K562 (cell line): ENCODE measurements around the gene ZNF780A. TPM values are rescaled to one million over a fixed set of nuclear protein-coding genes. Genes with fewer than 3 reads are reported as not detected.
A peak's percentile ranks its signal among the peaks of the same experiment; 100 is the strongest.

Experiments
- ATAC-seq: fragments of 200-7000 bp; cut with Tn5 transposase; 3 replicates; pipeline ENCODE4 v1.9.1; 2020; ENCODE audit warnings: moderate library complexity
- BruUV-seq: library from RNA; stranded (reverse); fragments of 400-500 nt; replicated peaks from 2 replicates; lab custom pipeline; 2021; lab: Mats Ljungman, UMichigan
- CTCF ChIA-PET: fragments of 300-600 bp; formaldehyde crosslinking; extraction: SDS; loops from one replicate; lab custom pipeline; 2021; ENCODE audit warnings: low intra/inter-chr PET ratio; lab: Yijun Ruan, JAX
- POLR2A ChIA-PET: fragments of 300-600, 350-650 bp; sonication (Branson Sonifier 250); formaldehyde crosslinking; extraction: SDS; loops from one replicate; lab custom pipeline; 2021; ENCODE audit warnings: antibody characterized with exemption, inconsistent platforms; lab: Yijun Ruan, JAX
- DNase-seq, 4 experiments: peaks; one replicate each; pipeline versions ENCODE4 v3.0.0 to v3.0.0-alpha.2; 2011 to 2018; ENCODE audit warnings: low spot score in 3 of 4, mixed read lengths in 3 of 4; ENCODE audit errors: extremely low read depth in 1 of 4
- FAIRE-seq: peaks from 2 replicates; lab custom pipeline; 2011; peaks lifted over from hg19 to GRCh38; lab: Jason Lieb, UNC
- H2AFZ ChIP-seq: 2 replicates; pipeline ENCODE4 v1.6.0; 2011; ENCODE audit warnings: low read depth, low read length, control low read depth, inconsistent platforms
- H3K27ac ChIP-seq: fragments of 200-600 bp; 3 replicates; pipeline ENCODE4 v1.8.0; 2011; ENCODE audit warnings: low read depth, mild to moderate bottlenecking, control low read depth, inconsistent platforms, low read length, moderate library complexity, mixed read lengths; ENCODE audit errors: extremely low read depth
- H3K27me3 ChIP-seq, 2 experiments: fragments of 300-600 bp in 1 of 2; 2 replicates in 1 of 2; 3 replicates in 1 of 2; pipeline versions ENCODE4 v1.6.0 to v1.8.0; 2011; ENCODE audit warnings: inconsistent platforms in 2 of 2, low read length in 2 of 2, mild to moderate bottlenecking in 1 of 2, mixed read lengths in 1 of 2, moderate library complexity in 1 of 2; ENCODE audit not compliant: control insufficient read depth in 2 of 2, insufficient read depth in 2 of 2
- H3K36me3 ChIP-seq: fragments of 300-600 bp; 3 replicates; pipeline ENCODE4 v1.8.0; 2011; ENCODE audit warnings: mild to moderate bottlenecking, low read length, inconsistent platforms; ENCODE audit not compliant: control insufficient read depth, insufficient read depth
- H3K4me1 ChIP-seq, 2 experiments: fragments of 200-600 bp in 1 of 2; replicated peaks in 1 of 2; 2 replicates in 1 of 2; 3 replicates in 1 of 2; pipeline versions ENCODE4 v1.5.1 to v1.8.0; 2011; ENCODE audit warnings: inconsistent platforms in 2 of 2, low read length in 2 of 2, mild to moderate bottlenecking in 1 of 2, mixed read lengths in 1 of 2, moderate library complexity in 1 of 2; ENCODE audit not compliant: control insufficient read depth in 2 of 2, insufficient read depth in 2 of 2
- H3K4me2 ChIP-seq: 2 replicates; pipeline ENCODE4 v1.6.1; 2011; ENCODE audit warnings: low read length, control low read depth, inconsistent platforms, mixed read lengths; ENCODE audit not compliant: insufficient read depth
- H3K4me3 ChIP-seq: fragments of 200-600 bp; sonication (generic), shearing (Covaris generic); 2 replicates; pipeline ENCODE4 v1.5.1; 2016; ENCODE audit warnings: control low read depth, inconsistent platforms
- H3K79me2 ChIP-seq: fragments of 200-600 bp; 3 replicates; pipeline ENCODE4 v1.8.0; 2011; ENCODE audit warnings: low read length, inconsistent platforms; ENCODE audit not compliant: control insufficient read depth, insufficient read depth
- H3K9ac ChIP-seq, 2 experiments: 2 replicates each; pipeline versions ENCODE4 v1.6.0 to v1.6.1; 2011; ENCODE audit warnings: low read depth in 2 of 2, low read length in 2 of 2, control low read depth in 1 of 2, inconsistent platforms in 1 of 2, mild to moderate bottlenecking in 1 of 2, mixed read lengths in 1 of 2; ENCODE audit not compliant: insufficient read depth in 1 of 2
- H3K9me1 ChIP-seq: one replicate; pipeline ENCODE4 v1.6.0; 2011; ENCODE audit warnings: inconsistent platforms, mild to moderate bottlenecking, low read length, moderate library complexity; ENCODE audit not compliant: control insufficient read depth, insufficient read depth
- H3K9me3 ChIP-seq: replicated peaks from 2 replicates; pipeline ENCODE4 v1.5.1; 2011; ENCODE audit warnings: low read depth, low read length, inconsistent platforms; ENCODE audit not compliant: control insufficient read depth, insufficient read depth
- H4K20me1 ChIP-seq: replicated peaks from 2 replicates; pipeline ENCODE4 v1.6.1; 2011; ENCODE audit warnings: low read length, inconsistent platforms, mixed read lengths; ENCODE audit not compliant: control insufficient read depth, insufficient read depth
- E2F6 ChIP-seq, 2 experiments: IDR thresholded peaks; 2 replicates each; pipeline ENCODE4 v1.6.1; 2011; ENCODE audit warnings: borderline replicate concordance in 1 of 2, control low read depth in 1 of 2, low read depth in 1 of 2, low read length in 1 of 2, mild to moderate bottlenecking in 1 of 2, mixed read lengths in 1 of 2, moderate library complexity in 1 of 2; ENCODE audit not compliant: insufficient read depth in 1 of 2, insufficient read length in 1 of 2, poor library complexity in 1 of 2, severe bottlenecking in 1 of 2; ENCODE audit errors: extremely low read depth in 1 of 2
- GABPA ChIP-seq: fragments of 200-800 bp; sonication (Bioruptor generic); conservative IDR thresholded peaks from 2 replicates; pipeline ENCODE4 v1.6.1; 2016; ENCODE audit warnings: low read depth, missing genetic modification characterization, missing compliant biosample characterization
- HDAC2 ChIP-seq: fragments of 450-650 bp; IDR thresholded peaks from 2 replicates; pipeline ENCODE4 v1.6.1; 2016; ENCODE audit warnings: mild to moderate bottlenecking
- KDM2B ChIP-seq: fragments of 250-450 bp; sonication (Bioruptor Pico); IDR thresholded peaks from 2 replicates; pipeline ENCODE4 v1.8.0; 2021; ENCODE audit warnings: mild to moderate bottlenecking, moderate library complexity
- MCM7 ChIP-seq, 2 experiments: fragments of 450-650 bp; IDR thresholded peaks; 2 replicates each; pipeline ENCODE4 v1.6.1; 2016 to 2018
- MECOM ChIP-seq: fragments of 250-450 bp; sonication (Bioruptor Pico); IDR thresholded peaks from 2 replicates; pipeline ENCODE4 v1.8.0; 2022; ENCODE audit warnings: inconsistent platforms
- MEF2A ChIP-seq: IDR thresholded peaks from 2 replicates; pipeline ENCODE4 v1.6.1; 2011; ENCODE audit warnings: low read depth, mild to moderate bottlenecking, low read length, moderate library complexity; ENCODE audit not compliant: control insufficient read depth
- MEF2D ChIP-seq: conservative IDR thresholded peaks from 2 replicates; pipeline ENCODE4 v1.6.1; 2016; ENCODE audit warnings: low read depth, missing genetic modification characterization, missing compliant biosample characterization
- NR2C2 ChIP-seq, 2 experiments: fragments of 200-800 bp in 1 of 2; sonication (Bioruptor generic) in 1 of 2; sonication (generic) in 1 of 2; formaldehyde crosslinking in 1 of 2; IDR thresholded peaks; 2 replicates each; pipeline versions ENCODE4 v1.6.1 to v1.8.0; 2016 to 2022; ENCODE audit warnings: mild to moderate bottlenecking in 1 of 2, missing compliant biosample characterization in 1 of 2, missing genetic modification characterization in 1 of 2, missing genetic modification reagents in 1 of 2
- SIX5 ChIP-seq, 2 experiments: IDR thresholded peaks; 2 replicates each; pipeline ENCODE4 v1.6.1; 2011; ENCODE audit warnings: low read length in 2 of 2, borderline replicate concordance in 1 of 2, low read depth in 1 of 2, mild to moderate bottlenecking in 1 of 2, moderate library complexity in 1 of 2; ENCODE audit not compliant: insufficient read depth in 1 of 2
- SMC3 ChIP-seq: conservative IDR thresholded peaks from 2 replicates; pipeline ENCODE4 v1.6.1; 2011; ENCODE audit warnings: low read depth, low read length, improper control_type of control experiment; ENCODE audit not compliant: insufficient read depth
- SREBF1 ChIP-seq: fragments of 150-350 bp; IDR thresholded peaks from 2 replicates; pipeline ENCODE4 v1.6.1; 2014; ENCODE audit warnings: antibody characterized with exemption, low read depth, low read length, borderline replicate concordance
- TEAD1 ChIP-seq, 2 experiments: fragments of 450-650 bp in 1 of 2; sonication (generic) in 1 of 2; formaldehyde crosslinking; IDR thresholded peaks; 2 replicates each; pipeline versions ENCODE4 v1.4.0 to v1.8.0; 2020 to 2022; ENCODE audit warnings: mild to moderate bottlenecking in 2 of 2, missing genetic modification reagents in 1 of 2
- ZNF197 ChIP-seq: fragments of 200-800 bp; sonication (Bioruptor generic); IDR thresholded peaks from 2 replicates; pipeline ENCODE4 v1.6.1; 2016; ENCODE audit warnings: low read depth, missing genetic modification characterization, missing compliant biosample characterization
- ZNF668 ChIP-seq: fragments of 250-450 bp; sonication (Bioruptor Pico); IDR thresholded peaks from 2 replicates; pipeline ENCODE4 v1.8.0; 2022; ENCODE audit warnings: mild to moderate bottlenecking, inconsistent platforms
- WGBS: fragments of 100-300 bp; shearing (Covaris generic); methylation state at CpG from one replicate; pipeline ENCODE4 v1.1.6; 2016; ENCODE audit warnings: low coverage, mixed read lengths; ENCODE audit not compliant: insufficient coverage; ENCODE audit errors: missing lambda C conversion rate; 5-methylcytosine and 5-hydroxymethylcytosine counted together
- in situ Hi-C: fragments of 300-500 bp; cut with MboI; formaldehyde crosslinking; loops from 4 replicates; pipeline ENCODE4 v1.15.0; 2018; ENCODE audit warnings: inconsistent platforms, mixed read lengths
- intact Hi-C: fragments of 100-400 bp; cut with micrococcal nuclease; formaldehyde crosslinking; loops from 2 replicates; pipeline ENCODE4 v1.14.2; 2022
- polyA plus RNA-seq, 8 experiments: library from polyadenylated mRNA; depleted of rRNA in 4 of 8; stranded (reverse) in 5 of 8; unstranded in 3 of 8; fragments of >200 nt; fragmentation: Nextera tagmentation in 2 of 8; fragmentation: Illumina TruSeq in 1 of 8; extraction: Ambion mirVana in 2 of 8; extraction: Trizol in 1 of 8; gene quantifications; 2 replicates each; pipeline versions ENCODE4 v1.2.1 to v1.2.3, GENCODE V29; 2011 to 2014; ENCODE audit warnings: inconsistent platforms in 1 of 8, missing spikeins in 1 of 8
- total RNA-seq, 7 experiments: library from RNA; depleted of rRNA in 6 of 7; stranded (reverse); fragments of >200 nt in 6 of 7; fragmentation: Illumina TruSeq in 2 of 7; extraction: Trizol in 2 of 7; gene quantifications; 2 replicates each; pipeline versions ENCODE4 v1.2.1 to v1.2.3, GENCODE V29; 2011 to 2021; ENCODE audit warnings: low replicate concordance in 1 of 7
- TF ChIP-seq, protein P1 (sequence below): fragments of 450-650 bp; formaldehyde crosslinking; conservative IDR thresholded peaks from 2 replicates; pipeline ENCODE4 v1.4.0; 2022; ENCODE audit warnings: mild to moderate bottlenecking, missing genetic modification characterization
- TF ChIP-seq, protein P2 (sequence below): fragments of 450-650 bp; IDR thresholded peaks from 2 replicates; pipeline ENCODE4 v1.6.1; 2014; ENCODE audit warnings: low read depth, mild to moderate bottlenecking, moderate library complexity, borderline replicate concordance

The ZNF780A gene
- total and polyA plus RNA-seq, 9 of the 15 experiments (the other 6 are each of a cell fraction or from before 2014, with no cell fraction given) = 11.7 to 36.1 (median 25.8) TPM

- peak within 1 kb of the TSS; percentile 64 for H3K4me3 ChIP-seq
- H3K27me3 ChIP-seq = no peaks in the 10 kb centered on the region
- peak within 1 kb of the TSS; percentile 51 for H3K27ac ChIP-seq
- peaks cover 9% of the 10 kb centered on the region; the same call in 1 of the 2 replicates for H3K9me3 ChIP-seq
- FAIRE-seq = peak; percentile 76
- peaks cover 12% of the 10 kb centered on the region for H3K79me2 ChIP-seq
- intact Hi-C loops (no loop called here), in situ Hi-C loops (no loop called here)
- ChIA-PET POLR2A (interaction anchor here (0.6 to 1.1 kb wide), 3 partner anchors 58 to 85 kb away, joined by 3 read pairs; partner anchors contain the start of gene PSMC4), CTCF (no interaction called here)
- H3K4me1 ChIP-seq = peaks cover 0 to 5% of the 10 kb centered on the region in 2 experiments; a peak in 2 of 5 replicates
- peak; percentile 98 for ATAC-seq
- WGBS = 9% methylated on average over 38 of the region's 41 CpGs
- no peaks in the 10 kb centered on the region for H3K9me1 ChIP-seq
- H3K4me2 ChIP-seq = peak within 1 kb of the TSS; percentile 96
- H3K9ac ChIP-seq = peak within 1 kb of the TSS; percentile 67 to 95
- BruUV-seq = TSS peak; percentile 68
- peak within 1 kb of the TSS; percentile 93 for H2AFZ ChIP-seq
- DNase-seq = peak; percentile 43 to 78 (median 60)
- no peaks in the 10 kb centered on the region for H4K20me1 ChIP-seq
- no peaks in the 10 kb centered on the region for H3K36me3 ChIP-seq
- TF ChIP-seq TEAD1 (CRISPR knock-in tag; IDR thresholded peaks at IDR 0.05) (peak in 1 of 2 experiments; percentile 27; a peak in 1 of 4 replicates), E2F6 (IDR thresholded peaks at IDR 0.05; ENCODE audit: borderline replicate concordance in 1 of 2, extremely low read depth in 1 of 2, insufficient read depth in 1 of 2, insufficient read length in 1 of 2, low read depth in 1 of 2, low read length in 1 of 2, poor library complexity in 1 of 2, severe bottlenecking in 1 of 2) (peak; percentile 51 to 59), MCM7 (IDR thresholded peaks at IDR 0.05) (no peak), MECOM (no peak), MEF2D (tag) (no peak), SREBF1 (no peak), HDAC2 (0 out of 2 replicates have a peak, but pooled peaks have one; percentile 51), SMC3 (no peak), ZNF197 (CRISPR knock-in tag) (no peak), KDM2B (no peak), NR2C2 (CRISPR knock-in tag; IDR thresholded peaks at IDR 0.05) (no peak), NR2C2 (tag; IDR thresholded peaks at IDR 0.05) (peak; percentile 96), ZNF668 (CRISPR knock-in tag) (no peak), GABPA (tag) (peak; percentile 94), SIX5 (IDR thresholded peaks at IDR 0.05; ENCODE audit: borderline replicate concordance in 1 of 2, insufficient read depth in 1 of 2, low read depth in 1 of 2, low read length in 2 of 2) (peak in 1 of 2 experiments; percentile 40; a peak in 1 of 4 replicates), MEF2A (no peak)
- TF ChIP-seq, protein P1, sequence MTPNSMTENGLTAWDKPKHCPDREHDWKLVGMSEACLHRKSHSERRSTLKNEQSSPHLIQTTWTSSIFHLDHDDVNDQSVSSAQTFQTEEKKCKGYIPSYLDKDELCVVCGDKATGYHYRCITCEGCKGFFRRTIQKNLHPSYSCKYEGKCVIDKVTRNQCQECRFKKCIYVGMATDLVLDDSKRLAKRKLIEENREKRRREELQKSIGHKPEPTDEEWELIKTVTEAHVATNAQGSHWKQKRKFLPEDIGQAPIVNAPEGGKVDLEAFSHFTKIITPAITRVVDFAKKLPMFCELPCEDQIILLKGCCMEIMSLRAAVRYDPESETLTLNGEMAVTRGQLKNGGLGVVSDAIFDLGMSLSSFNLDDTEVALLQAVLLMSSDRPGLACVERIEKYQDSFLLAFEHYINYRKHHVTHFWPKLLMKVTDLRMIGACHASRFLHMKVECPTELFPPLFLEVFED (CRISPR knock-in tag) = no peak
- TF ChIP-seq, protein P2, sequence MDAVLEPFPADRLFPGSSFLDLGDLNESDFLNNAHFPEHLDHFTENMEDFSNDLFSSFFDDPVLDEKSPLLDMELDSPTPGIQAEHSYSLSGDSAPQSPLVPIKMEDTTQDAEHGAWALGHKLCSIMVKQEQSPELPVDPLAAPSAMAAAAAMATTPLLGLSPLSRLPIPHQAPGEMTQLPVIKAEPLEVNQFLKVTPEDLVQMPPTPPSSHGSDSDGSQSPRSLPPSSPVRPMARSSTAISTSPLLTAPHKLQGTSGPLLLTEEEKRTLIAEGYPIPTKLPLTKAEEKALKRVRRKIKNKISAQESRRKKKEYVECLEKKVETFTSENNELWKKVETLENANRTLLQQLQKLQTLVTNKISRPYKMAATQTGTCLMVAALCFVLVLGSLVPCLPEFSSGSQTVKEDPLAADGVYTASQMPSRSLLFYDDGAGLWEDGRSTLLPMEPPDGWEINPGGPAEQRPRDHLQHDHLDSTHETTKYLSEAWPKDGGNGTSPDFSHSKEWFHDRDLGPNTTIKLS = peak; percentile 32; the same call in 1 of the 2 replicates
These were observed 34.8 kb downstream of the ZNF780A start, which contains the start of gene ZNF780B for GRCh38 chr19:40055832-40056504. Gene ZNF780B, minus strand, starts transcription at chr19:40056231. Its CDS starts 5,899 bp downstream, at chr19:40050332.
